ENCODE results near the gene HGFAC.

HGFAC gene

DNA sequence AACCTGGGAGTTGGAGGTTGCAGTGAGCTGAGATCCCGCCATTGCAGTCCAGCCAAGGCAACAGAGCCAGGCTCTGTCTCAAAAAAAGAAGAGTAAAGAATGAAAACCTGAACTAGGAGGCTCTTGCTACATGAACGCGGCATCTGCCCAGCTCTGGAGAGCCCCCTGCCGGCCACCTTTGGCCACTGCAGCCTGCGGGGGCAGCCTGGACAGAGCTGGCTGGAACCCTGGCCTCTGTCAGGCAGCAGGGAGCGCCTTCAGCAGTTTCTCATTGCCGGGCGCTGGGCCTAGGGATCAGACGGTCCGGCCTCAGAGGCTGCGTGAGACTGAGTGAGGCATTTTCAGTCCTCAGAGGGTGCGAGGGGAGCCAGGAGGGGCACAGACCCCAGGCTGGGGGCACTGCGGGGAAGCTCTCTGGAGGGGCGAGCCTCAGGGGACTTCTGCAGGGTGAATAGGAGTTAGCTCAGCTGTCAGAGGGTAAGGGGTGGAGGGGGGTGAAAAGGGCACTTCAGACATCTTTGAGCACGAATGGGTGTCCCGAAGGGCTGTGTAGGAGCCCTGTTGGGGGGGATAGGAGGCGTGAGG is 38.9 kb downstream of the HGFAC start:
- no peak overlapping the region for H3K27ac ChIP-seq
- TF ChIP-seq, protein P1, sequence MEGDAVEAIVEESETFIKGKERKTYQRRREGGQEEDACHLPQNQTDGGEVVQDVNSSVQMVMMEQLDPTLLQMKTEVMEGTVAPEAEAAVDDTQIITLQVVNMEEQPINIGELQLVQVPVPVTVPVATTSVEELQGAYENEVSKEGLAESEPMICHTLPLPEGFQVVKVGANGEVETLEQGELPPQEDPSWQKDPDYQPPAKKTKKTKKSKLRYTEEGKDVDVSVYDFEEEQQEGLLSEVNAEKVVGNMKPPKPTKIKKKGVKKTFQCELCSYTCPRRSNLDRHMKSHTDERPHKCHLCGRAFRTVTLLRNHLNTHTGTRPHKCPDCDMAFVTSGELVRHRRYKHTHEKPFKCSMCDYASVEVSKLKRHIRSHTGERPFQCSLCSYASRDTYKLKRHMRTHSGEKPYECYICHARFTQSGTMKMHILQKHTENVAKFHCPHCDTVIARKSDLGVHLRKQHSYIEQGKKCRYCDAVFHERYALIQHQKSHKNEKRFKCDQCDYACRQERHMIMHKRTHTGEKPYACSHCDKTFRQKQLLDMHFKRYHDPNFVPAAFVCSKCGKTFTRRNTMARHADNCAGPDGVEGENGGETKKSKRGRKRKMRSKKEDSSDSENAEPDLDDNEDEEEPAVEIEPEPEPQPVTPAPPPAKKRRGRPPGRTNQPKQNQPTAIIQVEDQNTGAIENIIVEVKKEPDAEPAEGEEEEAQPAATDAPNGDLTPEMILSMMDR (conservative IDR thresholded peaks at IDR 0.05), result peak; percentile 98

DNA sequence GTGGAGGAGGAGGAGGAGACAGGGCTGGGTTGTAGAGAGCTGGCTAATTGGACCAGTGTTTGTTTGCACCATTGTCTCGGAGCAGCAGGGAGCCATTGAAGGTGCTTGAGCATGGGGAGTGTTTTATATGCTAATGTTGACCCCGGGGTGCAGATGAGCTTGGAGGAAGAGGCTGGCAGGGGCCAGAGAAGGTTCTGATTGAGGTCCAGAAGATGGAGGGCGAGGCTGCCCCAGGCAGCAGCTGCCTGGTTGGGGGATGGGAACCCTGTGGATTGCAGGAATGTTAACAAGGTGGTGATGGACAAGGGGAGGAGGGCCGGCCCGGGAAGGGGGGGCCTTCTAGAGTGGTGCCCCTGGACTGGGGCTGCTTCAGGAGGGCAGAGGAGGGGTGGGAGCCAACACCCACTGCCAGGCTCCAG is 39.4 kb downstream of the HGFAC start:
- H3K27ac ChIP-seq, result no peak overlapping the region
- TF ChIP-seq, protein P1 (conservative IDR thresholded peaks at IDR 0.05), result no peak

DNA sequence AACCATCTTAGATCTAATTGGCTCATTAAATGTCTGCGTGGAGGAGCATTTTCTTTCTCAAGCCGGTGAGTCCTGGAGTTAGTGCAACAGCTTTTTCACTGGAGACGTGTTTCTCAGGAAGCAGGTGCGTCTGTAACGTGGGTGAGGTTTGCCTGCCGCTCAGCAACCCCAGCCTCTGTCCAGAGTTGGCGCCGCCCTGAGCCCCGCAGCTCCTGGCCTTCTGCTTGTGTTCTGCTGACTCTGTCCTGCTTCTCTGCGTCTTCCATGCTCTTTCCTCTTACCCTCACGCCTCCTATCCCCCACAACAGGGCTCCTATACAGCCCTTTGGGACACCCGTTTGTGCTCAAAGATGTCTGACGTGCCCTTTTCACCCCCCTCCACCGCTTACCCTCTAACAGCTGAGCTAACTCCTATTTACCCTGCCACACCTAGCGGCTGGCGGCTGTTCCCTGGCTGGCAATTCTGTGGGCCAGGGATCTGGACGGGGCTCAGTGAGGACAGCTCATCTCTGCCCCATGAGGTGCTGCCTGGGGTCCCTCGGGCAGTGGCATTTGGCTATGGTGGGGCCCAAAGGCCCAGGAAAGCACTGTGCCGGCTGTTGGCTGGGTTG is 40.1 kb downstream of the HGFAC start:
- TF ChIP-seq, protein P1 (conservative IDR thresholded peaks at IDR 0.05), result no peak
- H3K27ac ChIP-seq, result no peak overlapping the region

DNA sequence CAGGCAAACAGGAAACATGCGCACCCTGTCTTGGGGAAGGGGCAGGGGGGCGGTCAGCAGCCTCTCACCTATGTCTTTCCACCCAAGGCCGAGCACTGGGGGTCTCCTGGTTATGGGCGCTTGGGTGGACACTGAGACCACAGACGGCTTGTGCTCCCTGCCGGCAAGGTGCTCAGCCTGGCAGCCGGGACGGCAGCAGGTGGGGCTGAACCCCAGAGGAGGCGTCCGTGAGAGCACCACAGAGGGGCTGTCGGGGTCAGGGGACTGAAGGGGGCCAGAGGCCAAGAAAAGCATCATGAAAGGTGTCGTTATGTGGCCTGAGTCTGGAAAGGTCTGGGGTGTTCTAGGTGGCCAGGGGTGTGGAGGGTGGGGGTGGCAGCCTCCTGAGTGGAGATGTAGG is 40.9 kb downstream of the HGFAC start:
- TF ChIP-seq, protein P1 (conservative IDR thresholded peaks at IDR 0.05), result no peak
- H3K27ac ChIP-seq, result no peak overlapping the region

DNA sequence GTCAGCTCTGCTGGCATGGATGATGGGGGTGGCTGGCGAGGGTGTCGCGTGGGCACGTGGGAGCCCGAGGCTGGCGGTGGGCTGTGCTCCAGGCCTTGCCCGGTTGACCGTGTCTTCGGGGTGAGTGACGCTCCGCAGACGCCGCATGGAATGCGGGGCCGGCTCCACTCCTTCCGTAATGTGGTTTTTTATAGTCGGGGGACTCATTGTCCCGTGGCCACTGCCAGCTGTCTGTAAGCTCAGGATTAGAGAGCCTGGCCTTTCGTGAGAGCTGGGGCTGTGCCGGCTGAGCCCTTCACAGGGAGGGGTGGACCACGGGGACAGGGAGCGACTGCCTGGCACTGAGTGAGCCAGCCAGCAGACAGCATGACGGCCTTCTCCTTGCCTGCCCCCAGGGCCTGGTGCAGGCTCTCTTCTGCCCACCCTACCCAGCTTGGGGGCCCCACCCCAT is 41.7 kb downstream of the HGFAC start:
- H3K27ac ChIP-seq, result no peak overlapping the region

DNA sequence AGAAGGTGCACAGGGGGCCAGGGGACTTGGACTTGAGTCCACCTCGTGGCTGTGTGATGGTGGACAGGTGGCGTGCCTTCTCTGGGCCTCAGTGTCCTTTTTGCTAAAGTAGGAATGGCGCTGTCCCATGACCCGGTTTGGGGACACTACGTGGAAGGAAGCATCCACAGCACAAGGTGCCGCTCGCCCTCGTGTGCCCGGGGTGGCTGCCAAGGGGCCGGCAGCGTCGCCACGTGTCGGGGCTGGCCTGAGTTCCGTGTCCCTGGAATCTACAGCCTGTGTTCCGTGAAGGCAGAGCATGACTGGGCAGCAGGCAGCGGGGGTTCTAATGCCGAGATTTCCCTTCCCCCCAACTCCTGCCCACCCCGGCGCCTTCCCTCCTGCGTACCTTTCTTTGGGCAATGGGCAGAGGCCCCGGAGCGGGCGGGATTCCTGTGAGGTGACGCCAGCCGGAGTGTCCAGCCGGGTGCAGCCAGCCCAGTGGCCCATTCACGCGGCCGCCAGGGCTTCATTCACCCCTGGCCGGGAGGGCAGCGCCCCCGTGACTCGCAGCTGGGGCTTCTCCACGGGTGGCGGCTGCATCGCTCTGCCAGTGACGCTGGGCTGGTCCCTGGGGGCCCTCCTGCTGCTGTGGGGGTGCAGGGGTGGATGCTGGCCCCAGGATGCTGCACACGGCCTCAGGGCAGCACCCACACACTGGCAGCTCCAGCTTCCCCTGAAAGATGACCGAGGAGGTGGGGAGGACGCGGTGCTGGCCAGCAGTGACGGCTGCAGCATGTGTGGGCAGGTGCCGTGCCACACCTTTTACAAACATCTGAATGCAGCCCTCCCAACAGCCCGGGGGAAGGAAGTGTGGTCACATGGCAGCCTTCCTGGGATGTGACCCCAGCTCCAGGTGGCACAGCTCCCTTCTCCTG is 42.5 kb downstream of the HGFAC start:
- peak overlapping the region; percentile 38; the same call in 1 of the 2 replicates for H3K27ac ChIP-seq
- TF ChIP-seq, protein P1 (conservative IDR thresholded peaks at IDR 0.05), result no peak

More for the DNA sequence above, 41.7 kb downstream of the HGFAC start:
- TF ChIP-seq, protein P1 (conservative IDR thresholded peaks at IDR 0.05), result no peak
